T47D (cell line): ENCODE data around the gene TRIM28.

Experiments
- DNase-seq, 2 experiments: peaks; one replicate each; pipeline versions ENCODE4 v3.0.0 to v3.0.0-alpha.2; 2011 to 2012; ENCODE audit warnings: low read depth in 1 of 2, low spot score in 1 of 2
- JUND ChIP-seq: IDR thresholded peaks from 2 replicates; pipeline ENCODE4 v1.6.1; 2012; ENCODE audit warnings: low read depth
- in situ Hi-C: cut with HindIII; loops from 2 replicates; pipeline ENCODE4 v1.10.0; 2016; ENCODE audit warnings: low sequenced_read_pairs, low pct_unique_long_range_greater_than_20kb

Gene TRIM28

GRCh38 chr19:58513694-58514563 is 29.9 kb upstream of the TRIM28 start:
- no peak for TF ChIP-seq JUND
- peak; percentile 74 to 95 for DNase-seq

GRCh38 chr19:58514564-58515022 is 29.3 kb upstream of the TRIM28 start:
- no peak for DNase-seq
- in situ Hi-C loops, result no loop called here

More at GRCh38 chr19:58513694-58514563, 29.9 kb upstream of the TRIM28 start:
- in situ Hi-C loops, result no loop called here

GRCh38 chr19:58515259-58515658 is 28.6 kb upstream of the TRIM28 start:
- in situ Hi-C loops, result no loop called here
- no peak for TF ChIP-seq JUND
- no peak for DNase-seq

More at GRCh38 chr19:58514564-58515022, 29.3 kb upstream of the TRIM28 start:
- no peak for TF ChIP-seq JUND

GRCh38 chr19:58516246-58516836 is 27.5 kb upstream of the TRIM28 start:
- TF ChIP-seq JUND, result no peak
- in situ Hi-C loops, result no loop called here
- no peak for DNase-seq

- in situ Hi-C loops, result no loop called here
- DNase-seq, result no peak
- TF ChIP-seq JUND, result no peak
Measured at GRCh38 chr19:58516964-58517833, 26.7 kb upstream of the TRIM28 start.

- no peak for TF ChIP-seq JUND
- no peak for DNase-seq
- in situ Hi-C loops, result no loop called here
Measured at GRCh38 chr19:58518256-58519086, 25.4 kb upstream of the TRIM28 start.

GRCh38 chr19:58519087-58519354 is 24.8 kb upstream of the TRIM28 start:
- in situ Hi-C loops, result no loop called here
- peak; percentile 57 to 77 for DNase-seq
- no peak for TF ChIP-seq JUND

GRCh38 chr19:58519355-58520256 is 24.3 kb upstream of the TRIM28 start, which contains the start of gene ZBTB45:
Gene ZBTB45, minus strand, starts transcription at chr19:58519810. Its CDS starts 2,137 bp downstream, at chr19:58517673.
- DNase-seq, result peak; percentile 66 to 95
- in situ Hi-C loops, result no loop called here
- no peak for TF ChIP-seq JUND

GRCh38 chr19:58520257-58520599 is 23.6 kb upstream of the TRIM28 start:
- no peak for DNase-seq
- in situ Hi-C loops, result no loop called here
- no peak for TF ChIP-seq JUND

- no peak for DNase-seq
- no peak for TF ChIP-seq JUND
- in situ Hi-C loops, result no loop called here
Measured at GRCh38 chr19:58521651-58522050, 22.2 kb upstream of the TRIM28 start.

GRCh38 chr19:58522709-58523108 is 21.2 kb upstream of the TRIM28 start:
- in situ Hi-C loops, result no loop called here
- no peak for DNase-seq
- no peak for TF ChIP-seq JUND
